SK-N-SH (cell line): ENCODE results near the gene IL31. TPM values are rescaled to one million over a fixed set of nuclear protein-coding genes. Genes with fewer than 3 reads are reported as not detected.

ENCODE experiments used
- CTCF ChIA-PET: fragments of 300-600, 350-600 bp; formaldehyde crosslinking; extraction: SDS; loops from one replicate; lab custom pipeline; 2021; lab: Yijun Ruan, JAX
- POLR2A ChIA-PET: fragments of 350-600 bp; sonication (Branson Sonifier 250); formaldehyde crosslinking; extraction: SDS; loops from one replicate; lab custom pipeline; 2020; ENCODE audit warnings: antibody characterized with exemption, inconsistent platforms; lab: Yijun Ruan, JAX
- DNase-seq: peaks from one replicate; pipeline ENCODE4 v3.0.0; 2012
- H2AFZ ChIP-seq: fragments of 200-600 bp; sonication (generic); 2 replicates; pipeline ENCODE4 v1.8.1; 2016; ENCODE audit warnings: antibody characterized with exemption, mild to moderate bottlenecking, low read depth
- H3F3A ChIP-seq: fragments of 200-600 bp; sonication (generic); replicated peaks from 2 replicates; pipeline ENCODE3; 2016; ENCODE audit warnings: antibody characterized with exemption, mild to moderate bottlenecking; ENCODE audit not compliant: insufficient read depth
- H3K27ac ChIP-seq, 2 experiments: fragments of 200-500 bp in 1 of 2; fragments of 200-600 bp in 1 of 2; sonication (Bioruptor generic) in 1 of 2; sonication (generic), shearing (Covaris generic) in 1 of 2; 2 replicates each; pipeline versions ENCODE4 v1.5.1 to v1.6.1; 2014 to 2016; ENCODE audit warnings: low read depth in 2 of 2, inconsistent platforms in 1 of 2, low read length in 1 of 2, mild to moderate bottlenecking in 1 of 2, mixed read lengths in 1 of 2
- H3K27me3 ChIP-seq: fragments of 200-600 bp; sonication (generic), shearing (Covaris generic); 2 replicates; pipeline ENCODE4 v1.6.1; 2016; ENCODE audit warnings: mixed run types; ENCODE audit not compliant: insufficient read depth
- H3K36me3 ChIP-seq, 2 experiments: fragments of 200-500 bp in 1 of 2; fragments of 200-600 bp in 1 of 2; sonication (Bioruptor generic) in 1 of 2; sonication (generic) in 1 of 2; replicated peaks in 1 of 2; 2 replicates each; pipeline versions ENCODE3 to v1.5.1; 2014 to 2016; ENCODE audit warnings: low read length in 1 of 2, mild to moderate bottlenecking in 1 of 2; ENCODE audit not compliant: insufficient read depth in 2 of 2, control insufficient read depth in 1 of 2
- H3K4me1 ChIP-seq, 2 experiments: fragments of 200-500 bp in 1 of 2; fragments of 200-600 bp in 1 of 2; sonication (Bioruptor generic) in 1 of 2; sonication (generic), shearing (Covaris generic) in 1 of 2; 2 replicates each; pipeline versions ENCODE4 v1.5.1 to v1.6.1; 2014 to 2016; ENCODE audit warnings: low read depth in 1 of 2, low read length in 1 of 2, mixed run types in 1 of 2; ENCODE audit not compliant: insufficient read depth in 2 of 2, control insufficient read depth in 1 of 2
- H3K4me2 ChIP-seq: fragments of 200-600 bp; sonication (generic), shearing (Covaris generic); 2 replicates; pipeline ENCODE4 v1.6.1; 2017; ENCODE audit warnings: mixed run types
- H3K4me3 ChIP-seq, 2 experiments: fragments of 200-500 bp in 1 of 2; fragments of 200-600 bp in 1 of 2; sonication (Bioruptor generic) in 1 of 2; sonication (generic), shearing (Covaris generic) in 1 of 2; 2 replicates each; pipeline versions ENCODE4 v1.5.1 to v1.8.1; 2014 to 2016; ENCODE audit warnings: low read depth in 2 of 2, inconsistent platforms in 1 of 2, low read length in 1 of 2, mild to moderate bottlenecking in 1 of 2, mixed read lengths in 1 of 2, moderate library complexity in 1 of 2
- H3K79me2 ChIP-seq: fragments of 200-600 bp; sonication (generic); 2 replicates; pipeline ENCODE4 v1.8.1; 2017; ENCODE audit warnings: mild to moderate bottlenecking; ENCODE audit not compliant: insufficient read depth
- H3K9ac ChIP-seq: fragments of 200-600 bp; sonication (generic); 2 replicates; pipeline ENCODE4 v1.6.1; 2017; ENCODE audit warnings: mixed run types
- H3K9me2 ChIP-seq: fragments of 200-600 bp; sonication (generic); 2 replicates; pipeline ENCODE4 v1.6.1; 2017; ENCODE audit warnings: mixed run types
- H3K9me3 ChIP-seq: fragments of 200-600 bp; sonication (generic); 2 replicates; pipeline ENCODE4 v1.6.1; 2017; ENCODE audit warnings: mixed run types, mild to moderate bottlenecking, moderate library complexity
- H4K20me1 ChIP-seq: fragments of 200-600 bp; sonication (generic); 2 replicates; pipeline ENCODE4 v1.6.1; 2017; ENCODE audit warnings: mild to moderate bottlenecking, mixed run types; ENCODE audit not compliant: insufficient read depth
- CHD2 ChIP-seq: fragments of 150-350 bp; IDR thresholded peaks from 2 replicates; pipeline ENCODE4 v1.6.1; 2018; ENCODE audit warnings: low read length; ENCODE audit not compliant: partially characterized antibody
- ELF1 ChIP-seq: IDR thresholded peaks from 2 replicates; pipeline ENCODE4 v1.4.0; 2012
- FOXJ3 ChIP-seq: sonication (generic); formaldehyde crosslinking; IDR thresholded peaks from 2 replicates; pipeline ENCODE4 v1.5.1; 2020; ENCODE audit warnings: mild to moderate bottlenecking, missing genetic modification reagents
- MXI1 ChIP-seq: IDR thresholded peaks from 2 replicates; pipeline ENCODE4 v1.6.1; 2012; ENCODE audit warnings: mild to moderate bottlenecking, low read depth, low read length, improper control_type of control experiment
- NFIC ChIP-seq: IDR thresholded peaks from 2 replicates; pipeline ENCODE4 v1.4.0; 2012; ENCODE audit warnings: borderline replicate concordance
- RFX5 ChIP-seq: IDR thresholded peaks from 2 replicates; pipeline ENCODE4 v1.6.1; 2012; ENCODE audit warnings: mild to moderate bottlenecking, improper control_type of control experiment, low read length
- RXRA ChIP-seq: IDR thresholded peaks from 2 replicates; pipeline ENCODE4 v1.4.0; 2012; ENCODE audit warnings: low read depth, mild to moderate bottlenecking, borderline replicate concordance
- SIN3A ChIP-seq: IDR thresholded peaks from 2 replicates; pipeline ENCODE4 v1.6.1; 2012; ENCODE audit warnings: low read depth, mild to moderate bottlenecking, low read length, moderate library complexity, borderline replicate concordance
- TCF12 ChIP-seq: IDR thresholded peaks from 2 replicates; pipeline ENCODE4 v1.4.0; 2012
- WGBS: methylation state at CpG from one replicate; pipeline ENCODE4 v1.1.6; 2017; ENCODE audit warnings: low lambda C conversion rate; 5-methylcytosine and 5-hydroxymethylcytosine counted together
- polyA plus RNA-seq, 3 experiments: library from polyadenylated mRNA; depleted of rRNA; stranded (reverse); fragments of >200 nt; gene quantifications; 2 replicates each; pipeline ENCODE4 v1.2.3, GENCODE V29; 2012
- TF ChIP-seq, protein P1 (sequence below): IDR thresholded peaks from 2 replicates; pipeline ENCODE4 v1.4.0; 2012; ENCODE audit warnings: low read depth, borderline replicate concordance
- TF ChIP-seq, protein P2 (sequence below): IDR thresholded peaks from 2 replicates; pipeline ENCODE4 v1.4.0; 2012; ENCODE audit warnings: low read depth

The IL31 gene
- polyA plus RNA-seq, 1 of the 3 experiments (the other 2 are of a cell fraction) = not detected

- no peaks in the 10 kb centered on the region for H3K79me2 ChIP-seq
- POLR2A ChIA-PET = no interaction called here
- no peaks in the 10 kb centered on the region for H3K27me3 ChIP-seq
- H3K36me3 ChIP-seq = no peaks in the 10 kb centered on the region
- H3K4me2 ChIP-seq = no peak overlapping the region
- peaks cover 5% of the 10 kb centered on the region for H3F3A ChIP-seq
- H3K9ac ChIP-seq = no peak overlapping the region
- no peaks in the 10 kb centered on the region for H4K20me1 ChIP-seq
- H2AFZ ChIP-seq = no peak overlapping the region
- no peak for DNase-seq
- no peaks in the 10 kb centered on the region for H3K9me2 ChIP-seq
- H3K9me3 ChIP-seq = no peaks in the 10 kb centered on the region
- TF ChIP-seq FOXJ3 (no peak), SIN3A (no peak), RXRA (no peak), RFX5 (no peak), MXI1 (no peak)
- TF ChIP-seq, protein P1, sequence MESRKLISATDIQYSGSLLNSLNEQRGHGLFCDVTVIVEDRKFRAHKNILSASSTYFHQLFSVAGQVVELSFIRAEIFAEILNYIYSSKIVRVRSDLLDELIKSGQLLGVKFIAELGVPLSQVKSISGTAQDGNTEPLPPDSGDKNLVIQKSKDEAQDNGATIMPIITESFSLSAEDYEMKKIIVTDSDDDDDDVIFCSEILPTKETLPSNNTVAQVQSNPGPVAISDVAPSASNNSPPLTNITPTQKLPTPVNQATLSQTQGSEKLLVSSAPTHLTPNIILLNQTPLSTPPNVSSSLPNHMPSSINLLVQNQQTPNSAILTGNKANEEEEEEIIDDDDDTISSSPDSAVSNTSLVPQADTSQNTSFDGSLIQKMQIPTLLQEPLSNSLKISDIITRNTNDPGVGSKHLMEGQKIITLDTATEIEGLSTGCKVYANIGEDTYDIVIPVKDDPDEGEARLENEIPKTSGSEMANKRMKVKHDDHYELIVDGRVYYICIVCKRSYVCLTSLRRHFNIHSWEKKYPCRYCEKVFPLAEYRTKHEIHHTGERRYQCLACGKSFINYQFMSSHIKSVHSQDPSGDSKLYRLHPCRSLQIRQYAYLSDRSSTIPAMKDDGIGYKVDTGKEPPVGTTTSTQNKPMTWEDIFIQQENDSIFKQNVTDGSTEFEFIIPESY = no peak
- no peak overlapping the region for H3K4me3 ChIP-seq
- 88% methylated on average over 7 of the region's 7 CpGs for WGBS
- H3K4me1 ChIP-seq = no peaks in the 10 kb centered on the region; a peak in 1 of 4 replicates
- CTCF ChIA-PET = interaction anchor here (1.4 to 2.0 kb wide), 2 partner anchors 61 to 171 kb away, joined by 4 to 5 read pairs; no protein-coding TSS in a partner anchor
- H3K27ac ChIP-seq = no peak overlapping the region
Measured at GRCh38 chr12:122185079-122185478, 11.1 kb upstream of the IL31 start.

- H3F3A ChIP-seq = peaks cover 5% of the 10 kb centered on the region
- CTCF ChIA-PET = interaction anchor here (1.4 to 2.0 kb wide), 2 partner anchors 61 to 172 kb away, joined by 4 to 5 read pairs; no protein-coding TSS in a partner anchor
- H2AFZ ChIP-seq = no peak overlapping the region
- H3K9me3 ChIP-seq = no peaks in the 10 kb centered on the region
- no peak overlapping the region for H3K27ac ChIP-seq
- no peaks in the 10 kb centered on the region for H3K36me3 ChIP-seq
- no peaks in the 10 kb centered on the region for H4K20me1 ChIP-seq
- H3K4me2 ChIP-seq = no peak overlapping the region
- H3K4me1 ChIP-seq = no peaks in the 10 kb centered on the region; a peak in 1 of 4 replicates
- no peak overlapping the region for H3K4me3 ChIP-seq
- no peaks in the 10 kb centered on the region for H3K27me3 ChIP-seq
- TF ChIP-seq NFIC (no peak), MXI1 (no peak), TCF12 (no peak)
- POLR2A ChIA-PET = no interaction called here
- no peak overlapping the region for H3K9ac ChIP-seq
- no peaks in the 10 kb centered on the region for H3K9me2 ChIP-seq
- no peaks in the 10 kb centered on the region for H3K79me2 ChIP-seq
- WGBS = 95% methylated on average over 17 of the region's 18 CpGs
- no peak for DNase-seq
Measured at GRCh38 chr12:122184517-122184916, 10.5 kb upstream of the IL31 start.

DNA sequence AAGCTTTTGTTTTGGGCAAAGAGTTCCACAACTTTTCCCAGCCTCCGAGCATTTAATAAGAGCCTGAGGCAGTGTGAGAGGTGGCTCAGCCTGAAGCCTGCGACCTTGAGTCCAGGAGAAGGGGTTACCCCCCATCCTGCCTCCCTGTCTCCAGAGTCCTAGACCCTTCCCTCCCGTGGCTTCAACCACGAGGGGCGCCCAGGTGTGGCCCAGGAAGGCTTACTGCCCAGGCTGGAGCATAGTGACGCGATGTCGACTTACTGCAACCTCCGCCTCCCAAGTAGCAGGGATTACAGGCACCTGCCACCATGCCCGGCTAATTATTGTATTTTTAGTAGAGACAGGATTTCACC is 9.5 kb upstream of the IL31 start:
- Histone ChIP-seq H4K20me1 (no peaks in the 10 kb centered on the region), H3K9me3 (no peaks in the 10 kb centered on the region), H3K36me3 (no peaks in the 10 kb centered on the region), H3K4me2 (no peak overlapping the region; the same call in 1 of the 2 replicates), H2AFZ (no peak overlapping the region), H3K27ac (no peak overlapping the region), H3F3A (peaks cover 5% of the 10 kb centered on the region)
- 89% methylated on average over 8 of the region's 10 CpGs for WGBS
- DNase-seq = no peak
- CTCF ChIA-PET = interaction anchor here (1.1 to 2.2 kb wide), 4 partner anchors 8 to 172 kb away, joined by 3 to 14 read pairs (median 4); no protein-coding TSS in a partner anchor
- TF ChIP-seq ELF1 = no peak
- TF ChIP-seq, protein P2, sequence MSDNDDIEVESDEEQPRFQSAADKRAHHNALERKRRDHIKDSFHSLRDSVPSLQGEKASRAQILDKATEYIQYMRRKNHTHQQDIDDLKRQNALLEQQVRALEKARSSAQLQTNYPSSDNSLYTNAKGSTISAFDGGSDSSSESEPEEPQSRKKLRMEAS = no peak
- TF ChIP-seq CHD2 = no peak
- TF ChIP-seq, all 33 proteins: peak for 0
- H3K4me1 ChIP-seq = no peaks in the 10 kb centered on the region; a peak in 1 of 4 replicates
- POLR2A ChIA-PET = no interaction called here
- no peak overlapping the region for H3K4me3 ChIP-seq
- H3K27me3 ChIP-seq = no peaks in the 10 kb centered on the region
- H3K9me2 ChIP-seq = no peaks in the 10 kb centered on the region
- no peaks in the 10 kb centered on the region for H3K79me2 ChIP-seq
- H3K9ac ChIP-seq = no peak overlapping the region
